Stimulated activated naive CD8-positive, alpha-beta T cell treated with anti-CD3 and anti-CD28 coated beads, Interleukin-15, amount 100 ng/mL, for 72 hours (primary cell): ENCODE results near the gene TCEAL9.

ENCODE experiments used
- ATAC-seq: fragments of 150-1000 bp; cut with Tn5 transposase; 2 replicates; pipeline ENCODE4 v1.10.0; 2021; ENCODE audit warnings: mild to moderate bottlenecking, moderate library complexity
- DNase-seq, 2 donors: peaks; one replicate each; pipeline ENCODE4 v3.0.0; 2021 to 2022
- H3K27ac Mint-ChIP-seq, 2 donors: one replicate each; pipeline ENCODE4 v1.8.0; 2022; ENCODE audit warnings: mild to moderate bottlenecking in 2 of 2, mixed read lengths in 2 of 2, moderate library complexity in 2 of 2
- H3K27me3 Mint-ChIP-seq: one replicate; pipeline ENCODE4 v1.8.0; 2022; ENCODE audit warnings: mixed read lengths
- H3K4me1 Mint-ChIP-seq: one replicate; pipeline ENCODE4 v1.8.0; 2022; ENCODE audit warnings: mild to moderate bottlenecking, mixed read lengths
- H3K4me3 Mint-ChIP-seq, 2 donors: one replicate each; pipeline ENCODE4 v1.8.0; 2022; ENCODE audit warnings: mild to moderate bottlenecking in 2 of 2, mixed read lengths in 2 of 2, moderate library complexity in 1 of 2
- H3K9me3 Mint-ChIP-seq, 2 donors: one replicate each; pipeline ENCODE4 v1.8.0; 2022; ENCODE audit warnings: mixed read lengths in 2 of 2

TCEAL9 gene

GRCh38 chrX:103396186-103396585 lies 39.9 kb downstream of the TCEAL9 start:
- H3K4me3 Mint-ChIP-seq, result no peak overlapping the region
- no peaks in the 10 kb centered on the region for H3K4me1 Mint-ChIP-seq
- H3K9me3 Mint-ChIP-seq, result no peaks in the 10 kb centered on the region
- H3K27me3 Mint-ChIP-seq, result no peaks in the 10 kb centered on the region
- ATAC-seq (no peak), DNase-seq (no peak)
- H3K27ac Mint-ChIP-seq, result no peak overlapping the region

DNA sequence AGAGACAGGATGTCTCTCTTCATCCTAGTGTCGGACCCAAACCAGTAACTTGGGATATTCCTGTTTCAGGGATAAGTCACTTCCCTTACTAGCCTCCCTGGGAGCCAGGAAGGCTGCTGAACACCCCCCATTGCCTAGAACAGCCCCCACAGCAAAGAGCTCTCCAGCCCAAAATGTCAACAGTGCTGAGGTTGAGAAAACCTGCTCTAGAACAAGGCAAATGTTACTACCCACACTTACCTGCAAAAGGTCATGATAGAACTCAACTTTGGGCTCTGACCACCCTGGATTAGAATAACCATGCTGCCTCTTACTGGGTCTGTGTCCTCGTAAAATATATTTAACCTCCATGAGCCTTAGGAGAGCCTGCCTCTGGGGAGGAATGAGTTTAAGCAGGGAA lies 40.4 kb downstream of the TCEAL9 start:
- Mint-ChIP-seq H3K27ac (no peak overlapping the region), H3K27me3 (no peaks in the 10 kb centered on the region), H3K4me3 (no peak overlapping the region), H3K4me1 (no peaks in the 10 kb centered on the region), H3K9me3 (no peaks in the 10 kb centered on the region)
- no peak for ATAC-seq
- no peak for DNase-seq

- no peaks in the 10 kb centered on the region for H3K27me3 Mint-ChIP-seq
- DNase-seq (no peak), ATAC-seq (no peak)
- no peak overlapping the region for H3K4me3 Mint-ChIP-seq
- H3K27ac Mint-ChIP-seq, result no peak overlapping the region
- no peaks in the 10 kb centered on the region for H3K4me1 Mint-ChIP-seq
- H3K9me3 Mint-ChIP-seq, result no peaks in the 10 kb centered on the region
Observed at GRCh38 chrX:103397707-103398106, 41.4 kb downstream of the TCEAL9 start.

GRCh38 chrX:103398421-103398864 lies 42.1 kb downstream of the TCEAL9 start:
- ATAC-seq (peak; percentile 73), DNase-seq (peak in 1 of 2 donors; percentile 17)
- no peak overlapping the region for H3K27ac Mint-ChIP-seq
- H3K4me3 Mint-ChIP-seq, result no peak overlapping the region
- no peaks in the 10 kb centered on the region for H3K27me3 Mint-ChIP-seq
- no peaks in the 10 kb centered on the region for H3K4me1 Mint-ChIP-seq
- no peaks in the 10 kb centered on the region for H3K9me3 Mint-ChIP-seq

GRCh38 chrX:103399744-103400143 lies 43.4 kb downstream of the TCEAL9 start:
- H3K27me3 Mint-ChIP-seq, result no peaks in the 10 kb centered on the region
- DNase-seq, result no peak
- no peak overlapping the region for H3K4me3 Mint-ChIP-seq
- peaks cover 6% of the 10 kb centered on the region for H3K4me1 Mint-ChIP-seq
- no peak for ATAC-seq
- no peak overlapping the region for H3K27ac Mint-ChIP-seq
- H3K9me3 Mint-ChIP-seq, result no peaks in the 10 kb centered on the region

DNA sequence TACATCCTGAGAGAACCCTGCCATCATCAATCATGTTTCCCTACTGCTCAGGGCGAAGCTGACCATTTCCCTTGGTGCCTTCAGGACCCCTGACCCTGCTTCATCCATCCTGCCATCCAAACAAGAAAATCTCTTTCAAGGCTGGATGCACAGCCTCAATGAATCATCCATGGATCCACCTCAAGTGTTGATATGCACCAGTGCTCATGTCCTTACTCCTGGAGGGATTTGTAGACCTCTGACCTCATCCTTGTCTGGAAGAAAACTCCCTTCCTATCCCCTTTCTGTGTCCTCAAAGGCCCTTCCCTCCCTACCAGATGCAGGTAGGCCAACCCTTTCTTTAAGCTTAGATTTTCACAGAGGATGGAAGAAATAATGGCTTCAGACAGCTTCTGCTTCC lies 44.6 kb downstream of the TCEAL9 start:
- no peaks in the 10 kb centered on the region for H3K27me3 Mint-ChIP-seq
- no peak for DNase-seq
- ATAC-seq, result no peak
- no peaks in the 10 kb centered on the region for H3K9me3 Mint-ChIP-seq
- H3K4me1 Mint-ChIP-seq, result peaks cover 6% of the 10 kb centered on the region
- H3K27ac Mint-ChIP-seq, result no peak overlapping the region
- no peak overlapping the region for H3K4me3 Mint-ChIP-seq

GRCh38 chrX:103404231-103405008 lies 48.1 kb downstream of the TCEAL9 start:
- H3K4me1 Mint-ChIP-seq, result peaks cover 6% of the 10 kb centered on the region
- peak; percentile 39 to 74 for DNase-seq
- H3K27ac Mint-ChIP-seq, result peak overlapping the region; percentile 77 to 95
- no peaks in the 10 kb centered on the region for H3K9me3 Mint-ChIP-seq
- ATAC-seq, result peak; percentile 96
- peak overlapping the region; percentile 95 for H3K4me3 Mint-ChIP-seq
- peaks cover 1% of the 10 kb centered on the region for H3K27me3 Mint-ChIP-seq

DNA sequence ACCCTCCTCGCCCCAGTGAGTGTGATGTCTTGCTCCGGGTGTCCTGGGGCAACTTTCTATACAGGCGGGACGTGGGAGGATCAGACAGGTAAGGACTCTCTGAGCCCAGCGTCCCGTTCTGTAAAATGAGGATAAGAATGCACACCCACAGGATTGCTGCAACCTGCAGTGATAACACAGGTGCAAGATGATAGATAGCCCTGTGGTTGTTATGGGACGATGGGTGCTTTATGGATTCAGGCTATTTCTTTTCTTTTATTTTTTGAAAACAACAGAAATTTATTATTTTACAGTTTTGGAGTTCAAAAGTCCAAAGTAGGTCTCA lies 48.7 kb downstream of the TCEAL9 start:
- Mint-ChIP-seq H3K27ac (peak overlapping the region in 1 of 2 donors; percentile 95), H3K9me3 (no peaks in the 10 kb centered on the region), H3K4me1 (peaks cover 6% of the 10 kb centered on the region), H3K27me3 (peaks cover 7% of the 10 kb centered on the region), H3K4me3 (peak overlapping the region; percentile 95)
- ATAC-seq (peak; percentile 65), DNase-seq (no peak)

- ATAC-seq (no peak), DNase-seq (no peak)
- peaks cover 6% of the 10 kb centered on the region for H3K4me1 Mint-ChIP-seq
- H3K27me3 Mint-ChIP-seq, result peaks cover 7% of the 10 kb centered on the region
- H3K9me3 Mint-ChIP-seq, result no peaks in the 10 kb centered on the region
- no peak overlapping the region for H3K27ac Mint-ChIP-seq
- H3K4me3 Mint-ChIP-seq, result no peak overlapping the region
Observed at GRCh38 chrX:103406256-103406655, 50.0 kb downstream of the TCEAL9 start.

- Mint-ChIP-seq H3K4me1 (peaks cover 6% of the 10 kb centered on the region), H3K27me3 (peaks cover 7% of the 10 kb centered on the region)
Observed at GRCh38 chrX:103407776-103408175, 51.5 kb downstream of the TCEAL9 start.

More at GRCh38 chrX:103407776-103408175, 51.5 kb downstream of the TCEAL9 start:
- no peak overlapping the region for H3K27ac Mint-ChIP-seq
- DNase-seq (no peak), ATAC-seq (no peak)
- no peak overlapping the region for H3K4me3 Mint-ChIP-seq
- no peaks in the 10 kb centered on the region for H3K9me3 Mint-ChIP-seq
